ENCODE data around the gene POTEM.
"Not testable (repeated sequence)": the region's sequence is repeated elsewhere in the genome, so short reads cannot be mapped to it uniquely, and the experiment has no call there.

The POTEM gene

DNA sequence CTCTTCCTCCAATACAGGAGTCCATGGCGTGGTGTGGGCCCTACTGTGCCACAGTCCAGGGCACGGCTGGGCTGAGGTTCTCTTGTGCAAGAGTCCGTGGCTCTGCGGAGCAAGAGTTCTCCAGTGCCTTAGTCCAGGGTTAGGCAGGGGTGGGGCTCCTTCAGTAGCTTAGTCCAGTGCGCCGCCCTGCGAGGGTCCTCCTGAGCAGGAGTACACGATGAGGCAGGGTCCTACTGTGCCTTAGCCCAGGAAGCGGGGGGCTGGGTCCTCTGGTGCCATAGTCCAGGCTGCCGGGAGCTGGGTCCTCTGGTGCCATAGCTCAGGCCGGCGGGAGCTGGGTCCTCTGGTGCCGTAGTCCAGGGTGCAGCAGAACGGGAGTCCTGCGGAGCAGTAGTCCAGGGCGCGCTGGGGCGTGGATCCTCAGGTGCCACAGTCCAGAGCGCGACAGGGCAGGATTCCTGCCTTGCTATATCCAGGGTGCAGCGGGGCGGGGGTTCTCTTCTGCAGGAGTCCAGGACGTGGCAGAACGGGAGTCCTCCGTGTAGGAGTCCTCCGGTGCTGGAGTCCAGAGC lies 69.7 kb downstream of the POTEM start:
- not testable (repeated sequence) for H3K4me3 ChIP-seq (ENCODE audit: low read length)

DNA sequence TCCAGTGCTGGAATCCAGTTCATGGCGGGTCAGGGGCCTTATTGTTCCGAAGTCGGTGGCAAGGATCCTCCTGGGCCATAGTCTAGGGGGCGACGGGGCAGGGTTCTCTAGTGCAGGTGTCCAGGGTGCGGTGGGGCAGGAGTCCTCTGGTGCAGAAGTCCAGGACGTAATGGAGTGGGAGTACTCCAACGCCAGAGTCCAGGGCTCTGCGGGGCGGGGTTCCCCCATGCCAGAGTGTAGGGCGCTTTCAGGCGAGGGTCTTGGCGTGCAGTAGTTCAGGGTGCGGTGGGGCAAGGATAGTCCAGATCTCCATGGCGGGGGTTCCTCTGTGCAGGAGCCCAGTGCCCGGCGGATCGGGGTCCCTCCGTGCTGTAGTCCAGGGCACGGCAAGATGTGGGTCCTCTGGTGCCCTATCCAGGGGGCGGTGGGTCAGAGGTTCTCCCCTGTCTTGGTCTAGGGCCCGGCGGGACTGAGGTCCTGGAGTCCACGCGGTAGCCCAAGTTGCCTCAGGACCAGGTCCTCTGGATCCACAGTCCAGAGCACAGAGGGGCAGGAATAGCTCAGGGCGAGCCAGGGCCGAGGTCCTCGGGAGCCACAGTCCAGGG lies 70.9 kb downstream of the POTEM start:
- H3K4me3 ChIP-seq (ENCODE audit: low read length), result not testable (repeated sequence)

DNA sequence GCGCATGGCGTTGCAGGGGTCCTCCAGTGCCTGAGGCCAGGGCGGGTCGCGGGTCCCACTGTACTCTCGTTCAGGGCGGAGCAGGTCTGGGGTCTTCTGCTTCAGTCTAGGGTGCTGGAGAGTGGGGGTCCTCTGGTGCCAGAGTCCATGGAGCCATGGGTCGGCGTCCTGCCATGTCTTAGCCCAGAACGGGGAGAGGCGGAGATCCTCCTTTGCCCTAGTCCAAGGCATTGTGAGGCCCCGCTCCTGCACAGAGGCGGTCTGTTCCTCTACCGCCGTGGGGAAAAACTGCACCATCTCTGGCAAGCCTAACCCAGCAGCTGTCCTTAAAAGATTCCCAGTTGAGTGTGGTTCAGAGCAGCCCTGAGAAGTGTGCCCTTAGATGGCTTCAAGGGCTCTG lies 71.6 kb downstream of the POTEM start:
- H3K4me3 ChIP-seq (ENCODE audit: low read length), result not testable (repeated sequence)

DNA sequence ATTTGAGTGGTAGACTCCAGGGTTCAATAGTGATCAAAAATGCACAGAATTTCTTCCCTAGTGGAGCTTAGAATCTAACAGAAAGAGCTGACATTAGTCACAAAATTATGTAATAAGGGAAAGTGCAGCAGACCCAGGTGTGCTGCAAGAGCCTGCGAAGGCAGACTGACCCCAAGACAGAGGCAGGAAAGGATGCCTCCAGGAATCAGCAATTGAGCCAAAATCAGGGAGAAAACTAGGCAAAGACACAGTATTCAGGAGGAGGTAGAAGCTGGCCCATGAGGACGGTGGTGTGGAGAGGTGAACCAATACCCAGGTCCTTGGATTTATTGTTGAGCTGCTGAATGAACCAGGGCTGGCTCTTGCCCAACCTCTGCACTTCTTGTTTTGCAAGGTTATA lies 76.2 kb downstream of the POTEM start:
- not testable (repeated sequence) for H3K4me3 ChIP-seq (ENCODE audit: low read length)
